Liver (tissue), 9 donors: ENCODE measurements around the gene SLC30A3. TPM values are rescaled to one million over a fixed set of nuclear protein-coding genes. Genes with fewer than 3 reads are reported as not detected.

Experiments used
- DNase-seq: peaks from one replicate; pipeline ENCODE4 v3.0.0-alpha.2; 2017; ENCODE audit warnings: low spot score
- H3K27ac ChIP-seq, 2 donors: one replicate each; pipeline ENCODE4 v1.7.0; 2013; ENCODE audit warnings: inconsistent platforms in 2 of 2, low read length in 2 of 2, control low read depth in 1 of 2, low read depth in 1 of 2, mild to moderate bottlenecking in 1 of 2
- H3K27me3 ChIP-seq, 4 donors: one replicate each; pipeline versions ENCODE4 v1.6.1 to v1.7.0; 2013; ENCODE audit warnings: low read length in 3 of 4, inconsistent platforms in 1 of 4, mild to moderate bottlenecking in 1 of 4, moderate library complexity in 1 of 4; ENCODE audit not compliant: control insufficient read depth in 4 of 4, insufficient read depth in 4 of 4
- H3K36me3 ChIP-seq, 4 donors: one replicate each; pipeline versions ENCODE4 v1.6.1 to v1.7.0; 2013; ENCODE audit warnings: low read length in 3 of 4, mild to moderate bottlenecking in 3 of 4, low read depth in 1 of 4, moderate library complexity in 1 of 4; ENCODE audit not compliant: control insufficient read depth in 4 of 4, insufficient read depth in 3 of 4
- H3K4me1 ChIP-seq, 4 donors: one replicate each; pipeline versions ENCODE4 v1.6.1 to v1.7.0; 2013; ENCODE audit warnings: low read length in 3 of 4, mild to moderate bottlenecking in 3 of 4, moderate library complexity in 1 of 4; ENCODE audit not compliant: control insufficient read depth in 4 of 4, insufficient read depth in 4 of 4
- H3K4me3 ChIP-seq, 3 donors: one replicate each; pipeline versions ENCODE4 v1.6.1 to v1.7.0; 2013; ENCODE audit warnings: low read length in 3 of 3, control low read depth in 1 of 3, low read depth in 1 of 3, mild to moderate bottlenecking in 1 of 3
- H3K9ac ChIP-seq, 2 donors: one replicate each; pipeline ENCODE4 v1.7.0; 2013; ENCODE audit warnings: low read length in 2 of 2, mild to moderate bottlenecking in 2 of 2, moderate library complexity in 2 of 2, control low read depth in 1 of 2, low read depth in 1 of 2
- H3K9me3 ChIP-seq, 4 donors: one replicate each; pipeline versions ENCODE4 v1.6.1 to v1.7.0; 2013; ENCODE audit warnings: low read length in 3 of 4; ENCODE audit not compliant: control insufficient read depth in 4 of 4
- CTCF ChIP-seq: fragments of 150-350 bp; IDR thresholded peaks from 2 replicates; pipeline ENCODE4 v1.5.1; 2017; ENCODE audit warnings: improper control_type of control experiment, low read depth, low read length; ENCODE audit not compliant: missing input control
- EGR1 ChIP-seq, 2 donors: IDR thresholded peaks; 2 replicates each; pipeline ENCODE4 v1.6.1; 2016 to 2018; ENCODE audit warnings: antibody characterized with exemption in 2 of 2, low read depth in 2 of 2
- HNF4G ChIP-seq: IDR thresholded peaks from 2 replicates; pipeline ENCODE4 v1.6.1; 2016; ENCODE audit warnings: antibody characterized with exemption
- JUND ChIP-seq, 2 donors: IDR thresholded peaks; 2 replicates each; pipeline ENCODE4 v1.6.1; 2016; ENCODE audit warnings: antibody characterized with exemption in 2 of 2
- NR2F2 ChIP-seq: IDR thresholded peaks from 2 replicates; pipeline ENCODE4 v1.6.1; 2016; ENCODE audit warnings: antibody characterized with exemption
- RAD21 ChIP-seq, 2 donors: IDR thresholded peaks; 2 replicates each; pipeline ENCODE4 v1.6.1; 2016; ENCODE audit warnings: antibody characterized with exemption in 2 of 2, mild to moderate bottlenecking in 2 of 2
- REST ChIP-seq: IDR thresholded peaks from 2 replicates; pipeline ENCODE4 v1.6.1; 2016; ENCODE audit warnings: antibody characterized with exemption, mild to moderate bottlenecking
- ZBTB33 ChIP-seq: IDR thresholded peaks from 2 replicates; pipeline ENCODE4 v1.6.1; 2016; ENCODE audit warnings: antibody characterized with exemption
- WGBS: extraction: QIAGEN DNeasy Blood & Tissue Kit; methylation state at CpG from one replicate; pipeline ENCODE4 v1.1.7; 2013; 5-methylcytosine and 5-hydroxymethylcytosine counted together
- polyA plus RNA-seq, 2 donors: library from polyadenylated mRNA; stranded (reverse) in 1 of 2; unstranded in 1 of 2; fragments of 200-250 nt in 1 of 2; fragments of >200 nt in 1 of 2; fragmentation: Nextera tagmentation in 1 of 2; extraction: Ambion mirVana in 1 of 2; gene quantifications; one replicate each; pipeline versions ENCODE4 v1.2.1 to v1.2.3, GENCODE V29; 2013 to 2015
- total RNA-seq, 2 donors: library from RNA; depleted of rRNA; stranded (reverse); fragments of >200 nt; gene quantifications; one replicate each; pipeline ENCODE4 v1.2.3, GENCODE V29; 2014
- TF ChIP-seq, protein P1 (sequence below): IDR thresholded peaks from 2 replicates; pipeline ENCODE4 v1.6.1; 2016; ENCODE audit warnings: antibody characterized with exemption
- donor health status: healthy.
- donor health status: healthy.
- donor health status: healthy.
- donor health status: healthy.
- donor health status: healthy.

Gene SLC30A3
- total and polyA plus RNA-seq, 4 donors: 0.20 TPM; not detected in 3

GRCh38 chr2:27251766-27252165 is 11.1 kb downstream of the SLC30A3 start:
- TF ChIP-seq REST: no peak
- no peak for TF ChIP-seq JUND (IDR thresholded peaks at IDR 0.05)
- TF ChIP-seq EGR1 (IDR thresholded peaks at IDR 0.05; ENCODE audit: low read depth in 2 of 2): no peak
- no peak for TF ChIP-seq NR2F2
- TF ChIP-seq, protein P1, sequence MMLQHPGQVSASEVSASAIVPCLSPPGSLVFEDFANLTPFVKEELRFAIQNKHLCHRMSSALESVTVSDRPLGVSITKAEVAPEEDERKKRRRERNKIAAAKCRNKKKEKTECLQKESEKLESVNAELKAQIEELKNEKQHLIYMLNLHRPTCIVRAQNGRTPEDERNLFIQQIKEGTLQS: no peak
- no peak for DNase-seq
- Histone ChIP-seq H3K9me3 (no peaks in the 10 kb centered on the region), H3K9ac (no peak overlapping the region), H3K27ac (no peak overlapping the region), H3K27me3 (peaks cover 0 to 2% (median 0%) of the 10 kb centered on the region in 4 donors), H3K4me1 (peaks cover 0 to 7% (median 3%) of the 10 kb centered on the region in 4 donors), H3K4me3 (no peak overlapping the region), H3K36me3 (no peaks in the 10 kb centered on the region)
- WGBS: 86% methylated on average over 13 of the region's 13 CpGs

- no peak overlapping the region for H3K4me3 ChIP-seq
- no peak overlapping the region for H3K9ac ChIP-seq
- no peak overlapping the region for H3K27ac ChIP-seq
- H3K36me3 ChIP-seq: no peaks in the 10 kb centered on the region
- no peaks in the 10 kb centered on the region for H3K27me3 ChIP-seq
- no peak for DNase-seq
- no peaks in the 10 kb centered on the region for H3K9me3 ChIP-seq
- 70% methylated on average over 13 of the region's 13 CpGs for WGBS
- peaks cover 0 to 7% (median 3%) of the 10 kb centered on the region in 4 donors for H3K4me1 ChIP-seq
- TF ChIP-seq RAD21 (IDR thresholded peaks at IDR 0.05): no peak
- no peak for TF ChIP-seq HNF4G
Observed at GRCh38 chr2:27250652-27251379, 12.0 kb downstream of the SLC30A3 start.

DNA sequence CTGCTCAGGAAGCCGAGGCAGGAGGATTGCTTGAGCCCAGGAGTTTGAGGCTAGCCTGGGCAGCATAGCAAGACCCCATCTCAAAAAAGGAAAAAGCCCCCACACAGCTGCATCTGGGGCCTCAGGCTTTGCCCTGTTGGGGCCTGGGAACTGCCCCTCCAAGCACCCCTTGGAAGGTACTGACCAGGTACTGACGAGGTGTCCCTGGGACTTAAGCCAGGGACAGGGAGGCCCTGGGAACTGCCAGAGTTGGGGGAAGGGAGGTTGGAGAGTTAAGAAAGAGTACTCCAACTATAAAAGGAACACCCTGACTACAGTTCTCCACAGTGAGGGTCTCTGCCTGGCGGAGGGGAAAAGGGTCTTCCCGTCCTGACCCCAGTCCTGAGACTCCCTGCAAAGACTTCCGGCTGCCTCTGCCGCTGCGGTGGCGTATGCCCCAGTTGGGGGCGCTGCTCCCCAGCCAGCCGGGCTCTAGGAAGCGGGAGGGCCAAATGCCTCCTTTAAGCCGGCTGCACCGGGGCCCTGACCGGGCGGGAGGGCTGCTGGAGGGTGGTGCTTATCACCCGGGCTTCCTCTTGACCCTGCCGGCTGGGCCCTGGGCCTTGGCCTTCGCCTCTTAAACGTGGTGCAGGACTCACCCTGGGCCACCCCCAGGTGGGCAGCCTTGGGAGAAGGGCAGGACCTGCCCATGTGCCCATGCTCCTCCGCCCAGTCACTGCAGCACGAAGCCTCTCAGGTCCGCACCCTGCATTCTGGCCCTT is 12.8 kb downstream of the SLC30A3 start:
- no peak overlapping the region for H3K9ac ChIP-seq
- H3K27me3 ChIP-seq: no peaks in the 10 kb centered on the region

More for the DNA sequence above, 12.8 kb downstream of the SLC30A3 start:
- TF ChIP-seq CTCF (peak; percentile 51), RAD21 (IDR thresholded peaks at IDR 0.05) (peak; percentile 81 to 84), ZBTB33 (no peak)
- TF ChIP-seq, protein P1: no peak
- H3K36me3 ChIP-seq: no peaks in the 10 kb centered on the region
- H3K9me3 ChIP-seq: no peaks in the 10 kb centered on the region
- peak; percentile 52 for DNase-seq
- WGBS: 24% methylated on average over 22 of the region's 22 CpGs
- no peak overlapping the region for H3K4me3 ChIP-seq
- peaks cover 0 to 7% (median 3%) of the 10 kb centered on the region in 4 donors for H3K4me1 ChIP-seq
- H3K27ac ChIP-seq: no peak overlapping the region
